Mesenteric fat pad (tissue), 1 donor: Measurements from ENCODE around the gene TSPYL6. TPM values are rescaled to one million over a fixed set of nuclear protein-coding genes. Genes with fewer than 3 reads are reported as not detected.

Experiments used
- DNase-seq: peaks from one replicate; pipeline ENCODE4 v3.0.0-alpha.2; 2020; ENCODE audit warnings: low spot score
- total RNA-seq: library from RNA; stranded (reverse); fragmentation: NEBNext Ultra II Directional; extraction: Animal tissue kit (Norgen Biotek cat#: 25700); gene quantifications from one replicate; pipeline ENCODE4 v1.2.1, GENCODE V29; 2021
- donor health status: DM: yes; HTN: yes; CAD: no.

Gene TSPYL6
- total RNA-seq, 1 donor from 2014 or later, result not detected

DNA sequence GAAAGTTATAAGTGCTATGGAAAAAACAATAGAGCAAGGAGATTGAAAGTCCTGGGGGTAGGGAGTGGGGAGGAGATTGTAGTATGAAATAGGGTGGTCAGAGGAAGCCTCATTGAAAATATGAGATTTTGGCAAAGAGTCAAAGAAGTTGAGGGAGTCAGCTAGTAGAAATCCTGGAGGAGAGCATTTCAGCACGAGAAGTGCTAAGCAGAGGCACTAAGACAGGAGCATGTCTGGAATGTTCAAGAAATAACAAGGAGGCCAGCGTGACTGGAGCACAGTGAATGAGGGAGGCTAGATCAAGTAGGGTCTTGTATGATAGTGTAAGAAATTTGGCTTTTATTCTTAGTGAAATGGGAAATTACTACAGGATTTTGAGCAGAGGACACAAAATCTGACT is 2.1 kb upstream of the TSPYL6 start:
- no peak for DNase-seq

- DNase-seq, result no peak
Observed at GRCh38 chr2:54255230-54256090, 569 bp downstream of the TSPYL6 start.

DNA sequence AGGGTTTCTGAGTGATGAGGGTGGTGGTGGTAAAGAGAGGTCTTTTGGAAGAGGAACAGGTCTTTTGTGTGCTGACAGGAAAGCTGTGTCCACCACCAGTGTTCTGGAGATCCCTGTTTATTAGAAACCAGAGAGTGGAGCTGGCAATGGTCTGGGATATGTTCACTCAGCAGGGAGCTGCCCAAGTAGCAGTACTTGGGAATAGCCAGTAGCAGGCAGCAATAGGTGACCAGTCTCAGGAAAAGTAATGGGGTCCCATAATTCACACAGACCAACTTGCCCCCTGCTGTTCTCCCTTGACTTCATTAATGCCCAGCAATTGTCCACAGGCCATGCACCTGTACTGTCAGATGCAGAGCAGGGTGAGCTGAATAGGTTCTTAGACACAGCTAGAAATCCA is 1.8 kb downstream of the TSPYL6 start:
- no peak for DNase-seq

- no peak for DNase-seq
Observed at GRCh38 chr2:54249629-54250028, 6.4 kb downstream of the TSPYL6 start.

DNA sequence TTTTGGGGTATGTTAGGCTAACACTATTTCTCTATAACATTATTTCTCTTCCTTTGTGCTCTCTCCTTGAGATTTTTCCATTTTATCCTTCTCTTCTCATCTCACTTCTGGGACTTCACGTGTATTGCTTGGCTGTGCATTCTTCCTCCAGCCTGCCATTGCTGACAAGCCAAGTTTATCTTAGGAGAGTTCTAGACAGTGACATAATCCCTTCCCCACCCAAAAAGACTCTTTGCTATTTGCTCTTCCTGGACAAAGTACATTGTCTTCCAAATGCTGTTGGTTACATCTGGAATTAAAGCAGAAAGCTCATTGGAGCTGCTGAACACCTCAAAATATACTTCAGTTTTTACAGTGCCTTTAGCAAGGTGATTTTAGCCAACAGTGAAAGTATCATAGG is 8.9 kb downstream of the TSPYL6 start:
- DNase-seq, result no peak

DNA sequence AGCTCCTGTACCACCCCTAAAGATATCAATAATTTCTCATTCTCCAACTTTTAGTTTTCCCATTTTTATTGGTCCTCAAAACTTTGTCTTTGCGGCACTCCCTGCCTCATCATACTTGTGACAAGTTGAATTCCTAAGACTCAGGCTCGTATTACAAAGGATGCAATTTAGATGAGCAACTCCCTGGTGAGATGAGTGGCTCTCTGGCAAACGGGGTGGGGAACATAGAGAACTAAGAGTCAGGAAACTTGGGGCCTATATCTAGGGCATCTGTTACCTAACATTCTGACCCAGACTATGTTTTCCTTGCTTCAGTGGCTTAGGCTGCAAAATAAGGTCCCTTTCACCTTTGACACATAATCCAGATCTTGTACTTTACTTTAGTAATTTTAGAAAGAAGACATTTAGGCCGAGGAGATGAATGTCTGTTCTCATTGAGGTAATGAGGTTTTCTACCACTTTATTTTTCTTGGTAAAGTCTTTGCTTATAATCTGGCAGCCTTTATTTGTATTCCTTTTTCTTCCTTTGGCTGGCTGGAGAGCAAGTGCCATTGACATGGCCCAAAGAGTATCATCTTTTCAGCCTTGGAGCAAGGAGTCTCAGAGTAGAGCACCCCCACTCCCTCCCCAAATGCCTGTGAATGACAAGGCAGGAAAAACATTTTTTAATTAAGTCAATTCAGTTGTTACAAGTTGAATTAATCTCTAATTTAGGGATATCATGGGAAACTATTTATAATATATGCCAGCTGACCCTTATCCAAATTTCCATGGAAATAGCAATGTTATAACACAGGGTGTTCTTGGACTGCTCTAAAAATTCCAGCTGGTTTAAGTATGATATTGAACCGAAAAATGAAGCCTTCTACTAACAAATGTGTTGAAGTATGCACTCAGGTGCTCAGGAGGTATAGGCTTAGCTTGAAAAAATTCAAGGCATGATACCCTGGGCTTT is 15.2 kb downstream of the TSPYL6 start:
- no peak for DNase-seq

GRCh38 chr2:54239427-54239826 is 16.6 kb downstream of the TSPYL6 start:
- no peak for DNase-seq

DNA sequence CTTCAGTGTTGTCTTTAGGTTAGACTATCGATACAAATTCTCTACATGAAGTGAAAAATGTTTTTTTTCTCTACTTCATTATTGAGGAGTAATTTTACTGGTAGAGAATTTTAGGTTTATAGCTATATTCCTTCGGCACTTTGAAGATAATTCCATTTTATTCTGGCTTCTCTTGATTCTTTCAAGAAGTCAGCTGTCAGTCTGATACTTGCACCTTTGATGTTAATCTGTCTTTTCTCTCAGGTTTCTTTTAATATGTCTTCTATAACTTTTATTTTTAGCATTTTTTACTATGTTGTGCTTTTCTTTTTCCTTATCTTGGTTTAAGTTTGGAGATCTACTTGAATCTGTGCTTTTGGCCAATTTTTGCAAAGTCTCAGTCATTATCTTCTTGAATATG is 18.6 kb downstream of the TSPYL6 start:
- no peak for DNase-seq

DNA sequence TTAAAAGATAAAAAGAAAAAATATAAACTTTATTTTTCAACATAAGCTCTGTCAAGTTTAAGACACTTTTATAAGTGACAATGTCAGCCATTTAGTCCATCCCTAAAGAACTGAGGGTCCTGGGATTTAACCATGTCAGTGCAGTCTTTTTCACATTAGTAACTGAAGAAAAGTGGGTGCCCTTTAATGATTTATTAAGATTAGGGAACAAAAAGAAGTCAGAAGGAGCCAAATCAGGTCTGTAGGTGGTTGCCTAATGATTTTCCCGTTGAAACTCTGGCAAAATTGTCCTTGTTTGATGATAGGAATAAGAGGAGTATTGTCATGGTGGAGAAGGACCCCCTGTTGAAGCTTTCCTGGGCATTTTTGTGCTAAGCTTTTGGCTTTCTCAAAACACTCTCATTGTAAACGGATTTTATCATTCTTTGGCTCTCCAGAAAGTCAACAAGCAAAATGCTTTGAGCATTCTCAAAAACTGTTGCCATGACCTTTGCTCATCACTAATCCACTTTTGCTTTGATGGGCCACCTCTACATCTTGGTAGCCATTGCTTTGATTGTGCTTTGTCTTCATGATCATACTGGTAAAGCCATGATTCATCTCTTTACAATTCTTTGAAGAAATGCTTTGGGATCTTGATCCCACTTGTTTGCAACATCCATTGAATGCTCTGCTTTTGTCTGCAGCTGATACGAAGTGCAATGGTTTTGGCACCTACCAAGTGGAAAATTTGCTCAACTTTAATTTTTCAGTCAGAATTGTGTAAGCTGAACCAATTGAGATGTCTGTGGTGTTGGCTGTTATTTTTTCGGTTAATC is 22.0 kb downstream of the TSPYL6 start:
- DNase-seq, result no peak

- DNase-seq, result no peak
Observed at GRCh38 chr2:54228945-54229344, 27.1 kb downstream of the TSPYL6 start.

DNA sequence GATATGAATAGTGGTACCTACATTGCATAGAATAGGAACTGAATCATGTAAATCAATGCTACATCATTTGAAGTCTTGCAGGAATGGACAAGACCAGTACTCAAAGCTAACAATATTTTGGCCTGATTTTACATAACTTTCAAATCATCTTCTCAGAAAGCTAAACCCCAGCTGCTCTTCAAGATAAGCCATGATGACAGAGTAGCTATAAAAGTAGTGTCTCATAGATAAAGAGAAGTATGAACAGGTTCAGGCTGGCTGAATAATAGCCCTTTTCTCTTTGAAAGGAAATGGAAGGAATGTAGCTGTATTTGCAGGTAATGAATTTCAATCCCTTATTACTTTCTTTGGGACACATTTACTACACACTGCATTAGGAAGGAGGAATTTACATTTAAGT is 28.2 kb downstream of the TSPYL6 start:
- no peak for DNase-seq

GRCh38 chr2:54226260-54226659 is 29.8 kb downstream of the TSPYL6 start:
- DNase-seq, result no peak

GRCh38 chr2:54224997-54225396 is 31.0 kb downstream of the TSPYL6 start:
- DNase-seq, result no peak

- DNase-seq, result no peak
Observed at GRCh38 chr2:54213082-54213481, 42.9 kb downstream of the TSPYL6 start.

DNA sequence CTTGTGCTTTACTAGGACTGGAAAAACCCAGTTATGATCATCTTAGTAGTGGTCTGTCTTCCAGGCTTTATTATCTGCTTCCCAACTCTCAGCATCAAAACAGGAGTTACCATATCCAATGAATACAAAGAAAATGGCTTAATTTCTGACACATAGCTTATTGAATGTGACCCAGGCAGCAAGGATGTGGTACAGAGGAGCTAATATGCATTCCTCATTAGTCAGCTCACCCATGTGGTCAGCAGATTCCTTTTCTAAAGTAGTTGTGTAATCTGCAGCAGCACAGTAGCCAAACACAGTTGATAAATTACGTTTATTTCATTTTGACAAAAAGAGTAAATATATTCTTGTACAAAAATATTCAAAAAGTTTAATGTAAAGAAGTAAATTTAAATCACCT is 43.6 kb downstream of the TSPYL6 start:
- no peak for DNase-seq

- no peak for DNase-seq
Observed at GRCh38 chr2:54209379-54209778, 46.6 kb downstream of the TSPYL6 start.

DNA sequence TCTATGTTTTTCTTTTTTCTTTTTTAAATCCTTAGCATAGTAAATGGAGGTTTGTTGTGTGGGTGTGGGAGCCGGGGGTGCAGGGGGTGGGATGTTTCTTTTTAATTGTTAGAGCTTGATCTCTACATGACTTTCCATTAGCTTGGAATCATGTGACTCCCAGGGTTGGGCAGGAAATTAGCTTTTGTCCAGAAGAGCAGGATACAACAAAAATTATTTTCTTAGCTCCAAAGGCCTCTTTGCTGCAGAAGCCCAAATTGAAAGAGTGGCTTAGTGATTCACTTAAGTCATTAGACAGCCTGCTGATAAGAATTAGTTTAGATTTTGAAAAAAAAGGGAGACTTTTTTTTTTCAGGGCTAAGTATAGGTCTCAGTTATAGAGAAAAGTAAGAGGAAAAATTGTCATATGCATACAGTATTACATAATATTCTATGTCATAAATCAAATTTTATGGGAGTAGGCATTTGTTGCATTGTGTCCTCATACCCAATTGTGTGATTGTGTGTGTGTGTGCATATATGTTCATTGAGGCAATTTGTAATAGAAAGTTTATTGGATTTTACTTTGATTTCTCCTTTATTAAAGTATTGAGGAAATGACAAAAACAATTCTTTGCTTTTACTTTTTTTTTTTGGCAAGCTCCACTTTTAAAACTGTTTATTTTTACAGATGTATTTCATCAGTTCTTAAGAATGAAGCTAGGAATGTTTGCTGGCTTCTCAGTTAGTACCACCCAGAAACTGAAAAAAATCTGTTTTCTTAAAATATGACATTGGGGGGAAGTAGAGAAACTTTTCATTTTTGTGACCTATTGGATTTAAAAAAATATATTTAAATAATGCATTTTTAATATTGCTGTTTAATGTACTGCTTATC is 47.4 kb downstream of the TSPYL6 start:
- DNase-seq, result no peak

DNA sequence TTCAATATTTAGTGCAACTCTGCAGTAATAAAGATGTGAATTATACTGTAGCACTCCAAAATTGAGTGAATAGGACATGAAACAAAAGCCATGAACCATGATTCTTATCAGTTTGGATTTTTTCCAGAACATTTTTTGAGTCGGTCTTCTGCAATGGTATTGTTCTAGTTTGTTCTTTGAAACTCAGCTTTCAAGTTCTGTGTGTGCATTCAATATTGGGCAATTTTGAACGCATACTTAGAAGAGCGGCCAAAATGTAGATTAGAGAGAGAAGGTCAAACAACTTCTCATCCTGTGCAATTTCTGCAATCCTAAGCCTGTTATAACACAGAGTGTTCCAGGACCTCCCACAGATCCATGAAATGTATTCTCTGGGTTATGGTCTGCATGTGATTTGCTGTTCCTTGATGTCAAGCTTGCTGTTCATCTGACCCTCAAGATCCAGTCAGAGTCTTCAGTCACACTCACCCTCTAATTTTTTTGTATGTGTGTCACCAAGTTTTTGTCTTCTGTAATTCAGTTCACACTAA is 48.3 kb downstream of the TSPYL6 start:
- DNase-seq, result no peak

- DNase-seq, result no peak
Observed at GRCh38 chr2:54206596-54206995, 49.4 kb downstream of the TSPYL6 start.

- DNase-seq, result no peak
Observed at GRCh38 chr2:54204476-54204875, 51.6 kb downstream of the TSPYL6 start.
